Tibial nerve (tissue), 3 donors: ENCODE data around the gene KCNH8.
"Not testable (repeated sequence)": the region's sequence is repeated elsewhere in the genome, so short reads cannot be mapped to it uniquely, and the experiment has no call there.

ENCODE experiments used
- POLR2A ChIP-seq, 2 donors: fragments of 450-650 bp; IDR thresholded peaks; one replicate each; pipeline ENCODE4 v1.6.1; 2017; ENCODE audit warnings: antibody characterized with exemption in 2 of 2, mild to moderate bottlenecking in 2 of 2, moderate library complexity in 2 of 2
- TF ChIP-seq, protein P1 (sequence below), 5 experiments: fragments of 200-600 bp in 3 of 5; fragments of 450-650 bp in 2 of 5; sonication (generic) in 3 of 5; IDR thresholded peaks; one replicate each; pipeline ENCODE4 v1.5.1; 2016 to 2019; ENCODE audit warnings: antibody characterized with exemption in 5 of 5, mild to moderate bottlenecking in 3 of 5, moderate library complexity in 2 of 5

DNA sequence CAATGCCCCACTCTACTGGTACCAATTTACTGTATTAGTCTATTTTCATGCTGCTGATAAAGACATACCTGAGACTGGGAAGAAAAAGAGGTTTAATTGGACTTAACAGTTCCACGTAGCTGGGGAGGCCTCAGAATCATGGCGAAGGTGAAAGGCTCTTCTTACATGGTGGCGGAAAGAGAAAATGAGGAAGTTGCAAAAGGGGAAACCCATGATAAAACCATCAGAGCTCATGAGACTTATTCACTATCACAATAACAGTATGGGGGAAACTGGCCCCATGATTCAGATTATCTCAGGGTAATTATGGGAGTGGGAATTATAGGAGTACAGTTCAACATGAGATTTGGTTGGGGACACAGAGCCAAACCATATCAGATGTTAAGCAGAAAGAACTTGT, 81.6 kb downstream of the KCNH8 start:
- TF ChIP-seq, protein P1, sequence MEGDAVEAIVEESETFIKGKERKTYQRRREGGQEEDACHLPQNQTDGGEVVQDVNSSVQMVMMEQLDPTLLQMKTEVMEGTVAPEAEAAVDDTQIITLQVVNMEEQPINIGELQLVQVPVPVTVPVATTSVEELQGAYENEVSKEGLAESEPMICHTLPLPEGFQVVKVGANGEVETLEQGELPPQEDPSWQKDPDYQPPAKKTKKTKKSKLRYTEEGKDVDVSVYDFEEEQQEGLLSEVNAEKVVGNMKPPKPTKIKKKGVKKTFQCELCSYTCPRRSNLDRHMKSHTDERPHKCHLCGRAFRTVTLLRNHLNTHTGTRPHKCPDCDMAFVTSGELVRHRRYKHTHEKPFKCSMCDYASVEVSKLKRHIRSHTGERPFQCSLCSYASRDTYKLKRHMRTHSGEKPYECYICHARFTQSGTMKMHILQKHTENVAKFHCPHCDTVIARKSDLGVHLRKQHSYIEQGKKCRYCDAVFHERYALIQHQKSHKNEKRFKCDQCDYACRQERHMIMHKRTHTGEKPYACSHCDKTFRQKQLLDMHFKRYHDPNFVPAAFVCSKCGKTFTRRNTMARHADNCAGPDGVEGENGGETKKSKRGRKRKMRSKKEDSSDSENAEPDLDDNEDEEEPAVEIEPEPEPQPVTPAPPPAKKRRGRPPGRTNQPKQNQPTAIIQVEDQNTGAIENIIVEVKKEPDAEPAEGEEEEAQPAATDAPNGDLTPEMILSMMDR (IDR thresholded peaks at IDR 0.05), result not testable (repeated sequence)
- not testable (repeated sequence) for TF ChIP-seq POLR2A (IDR thresholded peaks at IDR 0.05)
